ENCODE results near the gene DCXR.

DCXR gene

GRCh38 chr17:82022981-82023446 is 14.5 kb downstream of the DCXR start, which contains the start of gene LRRC45:
Gene LRRC45 (plus strand): TSS chr17:82023305. CDS start chr17:82023644, 339 bp downstream.
- peak; percentile 100 for DNase-seq (ENCODE audit: low read depth, low spot score)

- no peak for DNase-seq (ENCODE audit: low read depth, low spot score)
These were observed 15.1 kb downstream of the DCXR start, which contains the start of gene CENPX for GRCh38 chr17:82022310-82022980. Gene CENPX (minus strand): TSS chr17:82022878. CDS start chr17:82022861, 17 bp downstream.

- DNase-seq (ENCODE audit: low read depth, low spot score) = no peak
These were observed 15.6 kb downstream of the DCXR start for GRCh38 chr17:82021900-82022309.

- DNase-seq (ENCODE audit: low read depth, low spot score) = peak; percentile 72
These were observed 16.2 kb downstream of the DCXR start for GRCh38 chr17:82021107-82021899.

GRCh38 chr17:82020572-82021106 is 16.9 kb downstream of the DCXR start:
- no peak for DNase-seq (ENCODE audit: low read depth, low spot score)

GRCh38 chr17:82019690-82020571 is 17.6 kb downstream of the DCXR start:
- DNase-seq (ENCODE audit: low read depth, low spot score) = peak; percentile 82

- DNase-seq (ENCODE audit: low read depth, low spot score) = no peak
These were observed 18.4 kb downstream of the DCXR start for GRCh38 chr17:82018989-82019689.

GRCh38 chr17:82018152-82018988 is 19.1 kb downstream of the DCXR start:
- DNase-seq (ENCODE audit: low read depth, low spot score) = no peak

GRCh38 chr17:82017612-82018151 is 19.8 kb downstream of the DCXR start:
- no peak for DNase-seq (ENCODE audit: low read depth, low spot score)

- no peak for DNase-seq (ENCODE audit: low read depth, low spot score)
These were observed 20.5 kb downstream of the DCXR start for GRCh38 chr17:82016875-82017459.

GRCh38 chr17:82016061-82016874 is 21.2 kb downstream of the DCXR start:
- no peak for DNase-seq (ENCODE audit: low read depth, low spot score)

- no peak for DNase-seq (ENCODE audit: low read depth, low spot score)
These were observed 22.1 kb downstream of the DCXR start for GRCh38 chr17:82015311-82015971.

GRCh38 chr17:82014971-82015310 is 22.6 kb downstream of the DCXR start:
- no peak for DNase-seq (ENCODE audit: low read depth, low spot score)

- no peak for DNase-seq (ENCODE audit: low read depth, low spot score)
These were observed 23.1 kb downstream of the DCXR start for GRCh38 chr17:82014432-82014831.

- DNase-seq (ENCODE audit: low read depth, low spot score) = no peak
These were observed 23.6 kb downstream of the DCXR start for GRCh38 chr17:82013772-82014321.

- DNase-seq (ENCODE audit: low read depth, low spot score) = peak; percentile 72
These were observed 24.2 kb downstream of the DCXR start for GRCh38 chr17:82013341-82013740.

- DNase-seq (ENCODE audit: low read depth, low spot score) = peak; percentile 94
These were observed 24.7 kb downstream of the DCXR start for GRCh38 chr17:82012640-82013295.

All from ELF-1 (cell line).